ENCODE data around the gene NRL.

NRL gene

DNA sequence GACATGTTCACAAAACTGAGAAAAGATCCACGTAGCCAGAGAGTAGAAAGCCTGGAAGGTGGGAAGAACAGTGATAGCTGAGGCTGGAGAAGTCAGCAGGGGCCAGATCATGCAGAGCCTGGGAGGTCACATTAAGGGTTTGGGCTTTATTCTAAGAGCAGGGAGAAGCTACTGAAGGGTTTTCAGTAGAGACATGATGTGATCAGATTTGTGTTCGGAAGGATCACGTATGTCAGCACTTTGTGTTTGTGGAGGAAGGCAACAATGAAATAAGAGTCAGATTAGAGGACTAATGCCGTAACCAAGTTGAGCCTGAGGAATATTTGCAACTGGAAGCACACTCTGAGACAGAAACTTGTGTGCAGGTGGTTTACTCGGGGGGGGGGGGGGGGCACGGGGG is 24.9 kb downstream of the NRL start:
- TF ChIP-seq, protein P1, sequence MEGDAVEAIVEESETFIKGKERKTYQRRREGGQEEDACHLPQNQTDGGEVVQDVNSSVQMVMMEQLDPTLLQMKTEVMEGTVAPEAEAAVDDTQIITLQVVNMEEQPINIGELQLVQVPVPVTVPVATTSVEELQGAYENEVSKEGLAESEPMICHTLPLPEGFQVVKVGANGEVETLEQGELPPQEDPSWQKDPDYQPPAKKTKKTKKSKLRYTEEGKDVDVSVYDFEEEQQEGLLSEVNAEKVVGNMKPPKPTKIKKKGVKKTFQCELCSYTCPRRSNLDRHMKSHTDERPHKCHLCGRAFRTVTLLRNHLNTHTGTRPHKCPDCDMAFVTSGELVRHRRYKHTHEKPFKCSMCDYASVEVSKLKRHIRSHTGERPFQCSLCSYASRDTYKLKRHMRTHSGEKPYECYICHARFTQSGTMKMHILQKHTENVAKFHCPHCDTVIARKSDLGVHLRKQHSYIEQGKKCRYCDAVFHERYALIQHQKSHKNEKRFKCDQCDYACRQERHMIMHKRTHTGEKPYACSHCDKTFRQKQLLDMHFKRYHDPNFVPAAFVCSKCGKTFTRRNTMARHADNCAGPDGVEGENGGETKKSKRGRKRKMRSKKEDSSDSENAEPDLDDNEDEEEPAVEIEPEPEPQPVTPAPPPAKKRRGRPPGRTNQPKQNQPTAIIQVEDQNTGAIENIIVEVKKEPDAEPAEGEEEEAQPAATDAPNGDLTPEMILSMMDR (IDR thresholded peaks at IDR 0.05; ENCODE audit: control extremely low read depth, extremely low read depth, low read depth, missing control alignments) = no peak
- POLR2A ChIA-PET = no interaction called here
- CTCF ChIA-PET = interaction anchor here (0.8 to 13.9 kb wide), 33 partner anchors 10 to 501 kb away, joined by 3 to 246 read pairs (median 5); partner anchors contain the start of genes CPNE6, DCAF11, DHRS4L2 and EMC9
- DNase-seq (ENCODE audit: extremely low spot score) = no peak

DNA sequence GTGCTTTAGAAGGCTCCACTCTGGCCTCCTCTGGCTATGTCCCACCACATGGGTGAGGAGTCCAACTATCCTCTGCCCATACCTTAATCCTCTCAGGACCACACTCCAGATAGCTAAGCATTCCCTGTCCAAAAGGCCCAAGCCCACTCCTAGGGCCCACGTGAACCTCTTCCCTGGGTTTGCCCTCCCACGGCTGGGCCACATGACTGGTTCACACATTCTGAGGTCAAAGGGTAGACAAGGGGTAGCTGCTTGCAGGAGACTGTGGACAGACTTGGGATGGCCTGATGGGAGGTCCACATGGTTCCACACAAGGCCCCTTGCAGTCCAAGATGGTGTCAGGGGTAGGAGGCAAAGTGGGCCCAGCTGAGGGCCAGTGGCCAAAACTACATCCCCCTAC is 26.7 kb downstream of the NRL start:
- no peak for DNase-seq (ENCODE audit: extremely low spot score)
- POLR2A ChIA-PET = no interaction called here
- CTCF ChIA-PET = interaction anchor here (1.0 to 13.9 kb wide), 3 partner anchors 15 to 30 kb away, joined by 8 to 246 read pairs (median 71); partner anchors contain the start of gene CPNE6
- TF ChIP-seq, protein P1 (IDR thresholded peaks at IDR 0.05; ENCODE audit: control extremely low read depth, extremely low read depth, low read depth, missing control alignments) = no peak

DNA sequence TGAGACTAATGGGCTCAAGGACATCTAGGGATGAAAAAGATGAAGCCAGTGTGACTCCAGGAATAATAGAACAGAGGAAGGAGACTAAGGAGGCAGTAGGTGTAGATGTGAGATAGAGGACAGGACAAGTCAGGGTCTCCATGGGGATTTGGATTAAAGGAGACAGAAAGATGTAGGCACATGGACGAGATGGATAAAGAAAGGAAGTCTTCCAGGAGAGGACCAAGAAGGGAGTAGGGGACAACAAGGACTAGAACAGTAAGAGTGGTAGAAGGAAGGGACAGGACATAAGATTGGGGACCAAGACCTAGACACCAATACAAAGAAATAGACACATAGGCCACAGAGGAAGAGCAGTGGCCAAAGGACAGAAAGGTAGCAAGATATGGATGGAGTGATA is 27.7 kb downstream of the NRL start:
- DNase-seq (ENCODE audit: extremely low spot score) = no peak
- ChIA-PET POLR2A (no interaction called here), CTCF (interaction anchor here (0.7 to 8.5 kb wide), 3 partner anchors 21 to 72 kb away, joined by 3 to 100 read pairs (median 4); no protein-coding TSS in a partner anchor)
- TF ChIP-seq, protein P1 (IDR thresholded peaks at IDR 0.05; ENCODE audit: control extremely low read depth, extremely low read depth, low read depth, missing control alignments) = no peak

DNA sequence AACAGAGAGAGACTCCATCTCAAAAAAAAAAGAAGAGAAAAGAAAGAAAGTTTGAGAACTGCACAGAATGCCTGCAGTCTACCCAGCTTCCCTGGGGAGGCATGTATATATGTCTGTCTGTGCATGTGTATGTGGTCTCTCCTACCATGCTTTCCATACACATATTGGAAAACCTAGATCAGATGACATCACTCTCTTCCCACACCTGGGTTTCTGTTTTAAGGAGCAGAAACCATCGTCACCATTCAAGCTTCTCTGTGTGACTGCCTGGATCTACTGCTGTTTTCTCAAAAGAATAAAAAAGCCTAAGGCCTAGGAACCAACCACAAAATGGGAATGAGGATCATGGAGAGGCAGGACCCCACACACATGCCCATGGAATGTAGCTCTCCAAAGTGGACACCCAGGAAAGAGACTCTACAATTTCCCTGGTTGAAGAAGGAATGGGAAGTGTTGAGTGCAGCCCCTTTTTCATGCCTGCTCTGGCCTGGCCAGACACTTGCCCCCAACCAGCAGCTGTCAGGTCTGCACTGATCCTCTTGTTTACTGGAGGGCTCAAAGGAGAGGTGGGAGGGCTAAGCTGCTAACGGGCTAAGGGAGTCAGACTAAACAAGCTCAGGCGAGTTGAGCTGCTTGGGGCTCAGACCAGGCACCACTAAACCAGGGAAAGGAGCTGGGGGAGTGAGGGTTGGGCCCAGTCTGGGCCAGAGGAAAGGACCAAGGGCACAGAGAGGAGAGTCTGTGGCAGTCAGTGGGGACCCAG is 28.4 kb downstream of the NRL start:
- ChIA-PET CTCF (interaction anchor here (0.7 to 8.5 kb wide), 7 partner anchors 9 to 175 kb away, joined by 3 to 100 read pairs (median 4); partner anchors contain the start of gene TINF2), POLR2A (no interaction called here)
- TF ChIP-seq, protein P1 (IDR thresholded peaks at IDR 0.05; ENCODE audit: control extremely low read depth, extremely low read depth, low read depth, missing control alignments) = no peak
- no peak for DNase-seq (ENCODE audit: extremely low spot score)

DNA sequence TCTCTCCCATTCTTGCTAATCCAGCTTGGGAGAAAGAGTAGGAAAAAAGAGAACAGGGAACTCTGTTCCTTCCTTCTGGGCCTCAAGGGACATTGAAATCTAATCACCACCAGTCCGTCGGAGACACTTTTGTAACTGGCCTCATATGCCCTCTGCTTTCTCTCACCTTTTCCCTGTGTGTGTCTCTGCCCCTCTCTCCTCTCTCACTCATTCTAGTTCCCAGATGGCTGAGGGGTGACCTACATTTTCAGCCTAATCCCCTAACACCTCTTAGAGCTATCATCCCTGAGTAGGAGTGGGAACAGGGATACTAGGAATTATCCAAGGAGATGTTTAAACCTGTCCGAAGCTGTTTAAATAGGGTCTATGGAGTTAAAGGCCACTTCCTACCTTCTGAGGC is 29.5 kb downstream of the NRL start:
- CTCF ChIA-PET = interaction anchor here (0.7 to 8.5 kb wide), 5 partner anchors 8 to 158 kb away, joined by 3 to 100 read pairs (median 4); partner anchors contain the start of genes IRF9 and TINF2
- POLR2A ChIA-PET = no interaction called here
- TF ChIP-seq, protein P1 (IDR thresholded peaks at IDR 0.05; ENCODE audit: control extremely low read depth, extremely low read depth, low read depth, missing control alignments) = no peak
- no peak for DNase-seq (ENCODE audit: extremely low spot score)

DNA sequence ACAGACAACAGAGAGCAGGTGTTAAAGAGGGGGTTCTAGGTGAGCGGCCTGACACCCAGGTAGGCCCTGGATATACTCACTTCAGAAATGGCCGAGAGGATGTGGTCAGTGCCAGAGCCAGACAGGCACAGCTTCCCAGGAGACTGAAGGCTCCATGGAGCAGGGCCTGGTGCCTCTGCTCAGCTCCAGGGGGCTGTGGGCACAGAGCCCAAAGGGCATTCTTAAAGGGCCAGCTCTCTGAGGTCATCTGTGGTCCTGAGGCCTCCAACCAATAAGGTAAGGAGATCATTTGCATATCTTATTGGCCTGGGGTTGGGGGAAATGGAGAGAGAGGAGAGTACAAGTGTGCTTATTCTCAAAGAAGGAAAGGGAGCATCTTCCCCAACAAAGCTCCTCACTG is 30.3 kb downstream of the NRL start:
- ChIA-PET POLR2A (no interaction called here), CTCF (interaction anchor here (8.5 kb wide), 1 partner anchor 25 kb away, joined by 100 read pairs; no protein-coding TSS in a partner anchor)
- no peak for DNase-seq (ENCODE audit: extremely low spot score)
- TF ChIP-seq, protein P1 (IDR thresholded peaks at IDR 0.05; ENCODE audit: control extremely low read depth, extremely low read depth, low read depth, missing control alignments) = no peak
